GM12864 (cell line): ENCODE results near the gene NUDT3.
"Not testable (repeated sequence)": the region's sequence is repeated elsewhere in the genome, so short reads cannot be mapped to it uniquely, and the experiment has no call there.

Source experiments
- DNase-seq: peaks from one replicate; pipeline ENCODE4 v3.0.0-alpha.2; 2011; ENCODE audit warnings: low read depth
- H3K4me3 ChIP-seq: 2 replicates; pipeline ENCODE4 v1.5.1; 2011; ENCODE audit warnings: mild to moderate bottlenecking, low read depth, low read length, control low read depth
- CTCF ChIP-seq: IDR thresholded peaks from 2 replicates; pipeline ENCODE4 v1.5.1; 2011; ENCODE audit warnings: low read depth, mild to moderate bottlenecking, moderate library complexity, low read length, control low read depth, inconsistent platforms; ENCODE audit errors: missing control alignments

The NUDT3 gene

GRCh38 chr6:34248198-34248726, 144.2 kb downstream of the NUDT3 start:
- H3K4me3 ChIP-seq, result peak overlapping the region; percentile 87
- no peak for TF ChIP-seq CTCF
- no peak for DNase-seq

- DNase-seq, result no peak
- H3K4me3 ChIP-seq, result peak overlapping the region; percentile 87; the same call in 1 of the 2 replicates
- TF ChIP-seq CTCF, result no peak
Observed at GRCh38 chr6:34247481-34248197, 144.8 kb downstream of the NUDT3 start.

GRCh38 chr6:34246563-34247391, 145.7 kb downstream of the NUDT3 start:
- DNase-seq, result no peak
- peak; percentile 77 for TF ChIP-seq CTCF
- H3K4me3 ChIP-seq, result no peak overlapping the region

- no peak overlapping the region for H3K4me3 ChIP-seq
- TF ChIP-seq CTCF, result no peak
- DNase-seq, result no peak
Observed at GRCh38 chr6:34246249-34246562, 146.3 kb downstream of the NUDT3 start.

- not testable (repeated sequence) for DNase-seq, H3K4me3 ChIP-seq
Observed at GRCh38 chr6:34245761-34246140, 146.7 kb downstream of the NUDT3 start.

- H3K4me3 ChIP-seq, DNase-seq: not testable (repeated sequence)
Observed at GRCh38 chr6:34245032-34245760, 147.3 kb downstream of the NUDT3 start.

GRCh38 chr6:34243901-34244884, 148.3 kb downstream of the NUDT3 start:
- TF ChIP-seq CTCF, result peak; percentile 52
- no peak for DNase-seq
- no peak overlapping the region for H3K4me3 ChIP-seq
